PFSK-1 (cell line): Measurements from ENCODE around the gene MTF1.

ENCODE experiments used
- POLR2AphosphoS5 ChIP-seq: IDR thresholded peaks from 2 replicates; pipeline ENCODE4 v1.6.1; 2012; ENCODE audit warnings: low read depth, mild to moderate bottlenecking, control low read depth, low read length, moderate library complexity
- TAF1 ChIP-seq: IDR thresholded peaks from 2 replicates; pipeline ENCODE4 v1.6.1; 2012; ENCODE audit warnings: low read length, control low read depth, borderline replicate concordance; ENCODE audit not compliant: insufficient read depth

GRCh38 chr1:37845786-37846185 lies 13.6 kb downstream of the MTF1 start:
- TF ChIP-seq POLR2AphosphoS5 (no peak), TAF1 (no peak)
